HepG2 (cell line): ENCODE measurements around the gene SLC11A1. TPM values are rescaled to one million over a fixed set of nuclear protein-coding genes. Genes with fewer than 3 reads are reported as not detected.

Experiments used
- AGO1 ChIP-seq: fragments of 200-400 bp; formaldehyde crosslinking; IDR thresholded peaks from 2 replicates; pipeline ENCODE4 v1.6.1; 2017; ENCODE audit warnings: mild to moderate bottlenecking, low read depth, low read length, moderate library complexity; ENCODE audit not compliant: poor library complexity, severe bottlenecking
- ATF2 ChIP-seq: sonication (generic); formaldehyde crosslinking; IDR thresholded peaks from 2 replicates; pipeline ENCODE4 v1.4.0; 2020; ENCODE audit warnings: missing genetic modification reagents
- CC2D1A ChIP-seq: sonication (generic); formaldehyde crosslinking; IDR thresholded peaks from 2 replicates; pipeline ENCODE4 v1.8.1; 2023; ENCODE audit warnings: mild to moderate bottlenecking, missing genetic modification reagents
- IKZF4 ChIP-seq: sonication (generic); formaldehyde crosslinking; IDR thresholded peaks from 2 replicates; pipeline ENCODE4 v1.5.1; 2020; ENCODE audit warnings: borderline replicate concordance, mild to moderate bottlenecking, low read depth, missing genetic modification reagents; ENCODE audit errors: not compliant biosample characterization
- NFKB2 ChIP-seq: sonication (generic); formaldehyde crosslinking; IDR thresholded peaks from 2 replicates; pipeline ENCODE4 v1.4.0; 2020; ENCODE audit warnings: missing genetic modification reagents, borderline replicate concordance
- NR2C2 ChIP-seq: sonication (generic); formaldehyde crosslinking; IDR thresholded peaks from 2 replicates; pipeline ENCODE4 v1.4.0; 2020; ENCODE audit warnings: missing genetic modification reagents, mild to moderate bottlenecking, moderate library complexity, borderline replicate concordance
- PBX2 ChIP-seq: IDR thresholded peaks from 2 replicates; pipeline ENCODE4 v1.6.1; 2016; ENCODE audit warnings: control low read depth
- RARA ChIP-seq: IDR thresholded peaks from 2 replicates; pipeline ENCODE4 v1.6.1; 2016; ENCODE audit warnings: missing genetic modification reagents, missing compliant biosample characterization
- SPEN ChIP-seq: sonication (generic); formaldehyde crosslinking; IDR thresholded peaks from 2 replicates; pipeline ENCODE4 v1.5.1; 2020; ENCODE audit warnings: low read depth, mild to moderate bottlenecking, missing genetic modification reagents
- TEF ChIP-seq: sonication (generic); formaldehyde crosslinking; IDR thresholded peaks from 2 replicates; pipeline ENCODE4 v1.5.0; 2020; ENCODE audit warnings: missing genetic modification reagents
- XRCC5 ChIP-seq: fragments of 200-400 bp; formaldehyde crosslinking; optimal IDR thresholded peaks from 2 replicates; pipeline ENCODE3; 2017; ENCODE audit warnings: mild to moderate bottlenecking, low read length
- ZBTB10 ChIP-seq: sonication (generic); formaldehyde crosslinking; IDR thresholded peaks from 2 replicates; pipeline ENCODE4 v1.4.0; 2020; ENCODE audit warnings: missing genetic modification reagents, borderline replicate concordance
- ZFP36L1 ChIP-seq: sonication (generic); formaldehyde crosslinking; IDR thresholded peaks from 2 replicates; pipeline ENCODE4 v1.8.0; 2022; ENCODE audit warnings: mild to moderate bottlenecking, missing genetic modification reagents, moderate library complexity
- ZFP36L2 ChIP-seq: sonication (generic); formaldehyde crosslinking; IDR thresholded peaks from 2 replicates; pipeline ENCODE4 v1.4.0; 2020; ENCODE audit warnings: missing genetic modification reagents
- ZNF350 ChIP-seq: sonication (generic); formaldehyde crosslinking; IDR thresholded peaks from 2 replicates; pipeline ENCODE4 v1.4.0; 2020; ENCODE audit warnings: mild to moderate bottlenecking, low read depth, missing genetic modification reagents, borderline replicate concordance
- ZNF543 ChIP-seq: sonication (generic); formaldehyde crosslinking; IDR thresholded peaks from 2 replicates; pipeline ENCODE4 v1.4.0; 2020; ENCODE audit warnings: mild to moderate bottlenecking, missing genetic modification reagents
- ZNF558 ChIP-seq: sonication (generic); formaldehyde crosslinking; IDR thresholded peaks from 2 replicates; pipeline ENCODE4 v1.9.0; 2022; ENCODE audit warnings: mild to moderate bottlenecking, missing genetic modification reagents, borderline replicate concordance
- ZNF597 ChIP-seq: sonication (generic); formaldehyde crosslinking; IDR thresholded peaks from 2 replicates; pipeline ENCODE4 v1.5.0; 2020; ENCODE audit warnings: missing genetic modification reagents
- ZNF703 ChIP-seq: sonication (generic); formaldehyde crosslinking; IDR thresholded peaks from 2 replicates; pipeline ENCODE4 v1.5.1; 2020; ENCODE audit warnings: missing genetic modification reagents, mild to moderate bottlenecking, moderate library complexity, borderline replicate concordance
- ZNF761 ChIP-seq: sonication (generic); formaldehyde crosslinking; conservative IDR thresholded peaks from 2 replicates; pipeline ENCODE4 v1.4.0; 2020; ENCODE audit warnings: mild to moderate bottlenecking, missing genetic modification reagents
- polyA plus RNA-seq, 8 experiments: library from polyadenylated mRNA; depleted of rRNA in 3 of 8; stranded (reverse) in 7 of 8; unstranded in 1 of 8; fragments of >200 nt; fragmentation: Illumina TruSeq in 4 of 8; extraction: Trizol in 4 of 8; gene quantifications; 2 replicates each; pipeline versions ENCODE4 v1.2.1 to v1.2.3, GENCODE V29; 2011 to 2016; ENCODE audit warnings: low read depth in 4 of 8, missing spikeins in 1 of 8, mixed read lengths in 1 of 8; ENCODE audit not compliant: insufficient read depth in 1 of 8
- total RNA-seq, 5 experiments: library from RNA; depleted of rRNA; stranded (reverse); fragments of >200 nt; fragmentation: Illumina TruSeq; extraction: Trizol; gene quantifications; 2 replicates each; pipeline ENCODE4 v1.2.3, GENCODE V29; 2016; ENCODE audit warnings: low read depth in 1 of 5

SLC11A1 gene
- total and polyA plus RNA-seq, 2 of the 13 experiments (the other 11 are each of a cell fraction or from before 2014, with no cell fraction given), result 0.33 to 2.3 TPM

GRCh38 chr2:218399391-218400166 is 17.5 kb downstream of the SLC11A1 start, which contains the start of gene CTDSP1 (continued):
- TF ChIP-seq AGO1 (peak; percentile 93), ATF2 (peak; percentile 68), ZNF761 (CRISPR knock-in tag) (no peak; the same call in 1 of the 2 replicates), NR2C2 (CRISPR knock-in tag) (peak; percentile 17; the same call in 1 of the 2 replicates), IKZF4 (CRISPR knock-in tag) (peak; percentile 40), CC2D1A (CRISPR knock-in tag) (no peak), XRCC5 (peak; percentile 64), ZNF703 (CRISPR knock-in tag) (no peak; the same call in 1 of the 2 replicates), ZFP36L1 (CRISPR knock-in tag) (peak; percentile 78; the same call in 1 of the 2 replicates), TEF (CRISPR knock-in tag) (peak; percentile 65; the same call in 1 of the 2 replicates), ZNF350 (CRISPR knock-in tag) (no peak), ZNF558 (CRISPR knock-in tag) (peak; percentile 54; the same call in 1 of the 2 replicates), NFKB2 (CRISPR knock-in tag) (0 out of 2 replicates have a peak, but pooled peaks have one; percentile 7), ZBTB10 (CRISPR knock-in tag) (peak; percentile 71), ZNF543 (peak; percentile 62; the same call in 1 of the 2 replicates), PBX2 (CRISPR knock-in tag) (no peak), SPEN (CRISPR knock-in tag) (peak; percentile 70), ZNF597 (no peak), RARA (CRISPR knock-in tag) (peak; percentile 62; the same call in 1 of the 2 replicates), ZFP36L2 (CRISPR knock-in tag) (0 out of 2 replicates have a peak, but pooled peaks have one; percentile 73)
